GM12878 (cell line): ENCODE measurements around the gene CD7. TPM values are rescaled to one million over a fixed set of nuclear protein-coding genes. Genes with fewer than 3 reads are reported as not detected.

Source experiments
- BCL11A ChIP-seq: IDR thresholded peaks from 2 replicates; pipeline ENCODE4 v1.6.1; 2011; ENCODE audit warnings: low read depth, low read length
- BHLHE40 ChIP-seq, 2 experiments: fragments of 450-650 bp in 1 of 2; IDR thresholded peaks; 2 replicates each; pipeline ENCODE4 v1.6.1; 2011 to 2017; ENCODE audit warnings: low read depth in 2 of 2, borderline replicate concordance in 1 of 2, improper control_type of control experiment in 1 of 2, low read length in 1 of 2, mild to moderate bottlenecking in 1 of 2
- BMI1 ChIP-seq: fragments of 450-650 bp; IDR thresholded peaks from 2 replicates; pipeline ENCODE4 v1.6.1; 2016; ENCODE audit warnings: mild to moderate bottlenecking, moderate library complexity, borderline replicate concordance
- CEBPB ChIP-seq, 2 experiments: fragments of 150-350 bp in 1 of 2; IDR thresholded peaks; 2 replicates each; pipeline ENCODE4 v1.6.1; 2012 to 2014; ENCODE audit warnings: low read depth in 2 of 2, low read length in 2 of 2, borderline replicate concordance in 1 of 2, inconsistent platforms in 1 of 2
- CREM ChIP-seq: IDR thresholded peaks from 2 replicates; pipeline ENCODE4 v1.6.1; 2014; ENCODE audit warnings: antibody characterized with exemption, low read depth
- FOXM1 ChIP-seq: IDR thresholded peaks from 2 replicates; pipeline ENCODE4 v1.6.1; 2012; ENCODE audit warnings: low read depth, mild to moderate bottlenecking, inconsistent platforms, low read length, moderate library complexity
- HCFC1 ChIP-seq: fragments of 150-350 bp; IDR thresholded peaks from 2 replicates; pipeline ENCODE4 v1.6.1; 2014; ENCODE audit warnings: low read length
- IRF4 ChIP-seq: IDR thresholded peaks from 2 replicates; pipeline ENCODE4 v1.6.1; 2011; ENCODE audit warnings: low read depth, low read length
- LARP7 ChIP-seq: fragments of 450-650 bp; IDR thresholded peaks from 2 replicates; pipeline ENCODE4 v1.6.1; 2017; ENCODE audit warnings: mild to moderate bottlenecking
- MYC ChIP-seq: IDR thresholded peaks from 2 replicates; pipeline ENCODE4 v1.6.1; 2011; ENCODE audit warnings: mild to moderate bottlenecking, low read length, moderate library complexity, inconsistent platforms; ENCODE audit not compliant: insufficient read depth, insufficient replicate concordance, insufficient read length, severe bottlenecking
- NFXL1 ChIP-seq: fragments of 450-650 bp; IDR thresholded peaks from 2 replicates; pipeline ENCODE4 v1.6.1; 2017; ENCODE audit warnings: antibody characterized with exemption, mild to moderate bottlenecking, borderline replicate concordance
- NR2C2 ChIP-seq: IDR thresholded peaks from 2 replicates; pipeline ENCODE4 v1.6.1; 2011; ENCODE audit warnings: borderline replicate concordance, low read depth; ENCODE audit not compliant: control insufficient read depth, insufficient read length
- NR2F1 ChIP-seq: fragments of 450-650 bp; conservative IDR thresholded peaks from 2 replicates; pipeline ENCODE4 v1.6.1; 2017; ENCODE audit warnings: mild to moderate bottlenecking
- SMC3 ChIP-seq: IDR thresholded peaks from 2 replicates; pipeline ENCODE4 v1.6.1; 2011; ENCODE audit warnings: low read length, improper control_type of control experiment, borderline replicate concordance
- SP1 ChIP-seq: IDR thresholded peaks from one replicate; pipeline ENCODE4 v1.6.1; 2011; ENCODE audit warnings: low read depth, low read length
- SPI1 ChIP-seq: IDR thresholded peaks from 2 replicates; pipeline ENCODE4 v1.6.1; 2011; ENCODE audit warnings: low read depth, mild to moderate bottlenecking, low read length, moderate library complexity, borderline replicate concordance; ENCODE audit not compliant: insufficient read depth
- STAT3 ChIP-seq: IDR thresholded peaks from 2 replicates; pipeline ENCODE4 v1.6.1; 2011; ENCODE audit warnings: low read depth, low read length, improper control_type of control experiment
- YBX1 ChIP-seq: fragments of 450-650 bp; IDR thresholded peaks from 2 replicates; pipeline ENCODE4 v1.6.1; 2016; ENCODE audit warnings: antibody characterized with exemption
- polyA plus RNA-seq, 11 experiments: library from polyadenylated mRNA; depleted of rRNA in 4 of 11; unstranded in 6 of 11; stranded (reverse) in 5 of 11; fragments of >200 nt; fragmentation: Nextera tagmentation in 4 of 11; fragmentation: Illumina TruSeq in 1 of 11; extraction: Ambion mirVana in 4 of 11; extraction: Trizol in 1 of 11; gene quantifications; 1 replicate in 1 of 11; 2 replicates in 10 of 11; pipeline versions ENCODE4 v1.2.1 to v1.2.3, GENCODE V29; 2011 to 2016; ENCODE audit warnings: inconsistent platforms in 2 of 11, missing spikeins in 2 of 11, low read depth in 1 of 11
- total RNA-seq, 4 experiments: library from RNA; depleted of rRNA in 3 of 4; stranded (reverse); fragments of >200 nt in 3 of 4; fragmentation: Illumina TruSeq in 1 of 4; extraction: Trizol in 1 of 4; gene quantifications; 2 replicates each; pipeline versions ENCODE4 v1.2.1 to v1.2.3, GENCODE V29; 2013 to 2021
- TF ChIP-seq, protein P1 (sequence below): IDR thresholded peaks from 2 replicates; pipeline ENCODE4 v1.6.1; 2012; ENCODE audit warnings: mild to moderate bottlenecking, low read depth, low read length
- TF ChIP-seq, protein P2 (sequence below): fragments of 450-650 bp; IDR thresholded peaks from 2 replicates; pipeline ENCODE4 v1.6.1; 2017; ENCODE audit warnings: low read depth, mild to moderate bottlenecking, moderate library complexity
- TF ChIP-seq, protein P3 (sequence below): fragments of 450-650 bp; IDR thresholded peaks from 2 replicates; pipeline ENCODE4 v1.6.1; 2017; ENCODE audit warnings: mild to moderate bottlenecking, moderate library complexity

The CD7 gene
- total and polyA plus RNA-seq, 10 of the 15 experiments (the other 5 are each of a cell fraction or from before 2014, with no cell fraction given): 0.33 TPM; not detected in 9

DNA sequence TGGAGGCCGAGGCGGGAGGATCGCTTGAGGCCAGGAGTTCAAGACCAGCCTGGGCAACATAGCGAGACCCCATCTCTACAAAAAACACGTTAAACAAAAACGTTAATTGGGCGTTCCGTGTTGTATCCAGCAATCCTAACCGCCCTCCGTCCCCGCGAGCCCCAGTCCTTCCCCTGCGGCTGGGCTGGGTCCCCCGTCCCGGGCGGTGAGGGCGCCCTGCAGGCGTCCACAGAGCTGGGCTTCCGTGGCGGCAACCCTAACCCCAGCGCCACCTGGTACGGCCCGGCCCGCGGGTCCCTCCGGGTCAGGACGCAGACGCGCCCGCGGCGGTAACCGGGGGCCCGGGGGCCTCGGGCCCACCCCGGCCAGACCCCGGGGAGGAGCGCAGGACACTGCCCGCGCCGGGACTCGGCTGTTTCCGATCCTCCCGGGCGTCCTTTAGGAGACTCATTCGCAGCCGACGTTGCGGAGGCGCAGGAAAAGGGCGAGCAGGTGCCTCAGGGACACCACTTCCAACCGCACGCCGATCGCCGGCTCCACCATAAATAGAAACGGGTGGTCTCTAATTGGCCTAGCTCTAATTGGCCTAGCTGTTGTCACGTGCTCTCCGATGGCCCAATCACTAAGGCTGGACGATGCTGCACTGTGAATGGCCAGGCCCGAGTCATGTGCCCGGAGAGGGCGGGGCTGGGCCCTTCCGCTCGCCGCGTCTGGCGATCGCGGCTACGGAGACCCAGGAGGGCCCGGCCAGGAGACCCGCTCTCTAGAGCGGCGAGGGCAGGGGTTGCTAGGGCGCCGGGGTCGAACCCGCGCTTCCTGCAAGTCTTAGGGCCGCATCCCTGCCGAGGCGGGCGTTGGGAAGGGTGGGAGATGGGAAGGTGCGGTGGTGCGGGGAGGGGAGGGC lies 24.9 kb downstream of the CD7 start (continued):
- no peak for TF ChIP-seq IRF4
- TF ChIP-seq CREM: no peak
- no peak for TF ChIP-seq SMC3
- TF ChIP-seq BHLHE40 (IDR thresholded peaks at IDR 0.05; ENCODE audit: borderline replicate concordance in 1 of 2, low read depth in 2 of 2, low read length in 1 of 2): peak; percentile 61 to 92; a peak in 3 of 4 replicates
- TF ChIP-seq SP1: peak; percentile 86
- TF ChIP-seq BMI1: no peak
- TF ChIP-seq NFXL1: no peak
- TF ChIP-seq YBX1: no peak
- no peak for TF ChIP-seq SPI1
- TF ChIP-seq CEBPB (IDR thresholded peaks at IDR 0.05; ENCODE audit: borderline replicate concordance in 1 of 2, low read depth in 2 of 2, low read length in 2 of 2): no peak
- TF ChIP-seq, protein P1, sequence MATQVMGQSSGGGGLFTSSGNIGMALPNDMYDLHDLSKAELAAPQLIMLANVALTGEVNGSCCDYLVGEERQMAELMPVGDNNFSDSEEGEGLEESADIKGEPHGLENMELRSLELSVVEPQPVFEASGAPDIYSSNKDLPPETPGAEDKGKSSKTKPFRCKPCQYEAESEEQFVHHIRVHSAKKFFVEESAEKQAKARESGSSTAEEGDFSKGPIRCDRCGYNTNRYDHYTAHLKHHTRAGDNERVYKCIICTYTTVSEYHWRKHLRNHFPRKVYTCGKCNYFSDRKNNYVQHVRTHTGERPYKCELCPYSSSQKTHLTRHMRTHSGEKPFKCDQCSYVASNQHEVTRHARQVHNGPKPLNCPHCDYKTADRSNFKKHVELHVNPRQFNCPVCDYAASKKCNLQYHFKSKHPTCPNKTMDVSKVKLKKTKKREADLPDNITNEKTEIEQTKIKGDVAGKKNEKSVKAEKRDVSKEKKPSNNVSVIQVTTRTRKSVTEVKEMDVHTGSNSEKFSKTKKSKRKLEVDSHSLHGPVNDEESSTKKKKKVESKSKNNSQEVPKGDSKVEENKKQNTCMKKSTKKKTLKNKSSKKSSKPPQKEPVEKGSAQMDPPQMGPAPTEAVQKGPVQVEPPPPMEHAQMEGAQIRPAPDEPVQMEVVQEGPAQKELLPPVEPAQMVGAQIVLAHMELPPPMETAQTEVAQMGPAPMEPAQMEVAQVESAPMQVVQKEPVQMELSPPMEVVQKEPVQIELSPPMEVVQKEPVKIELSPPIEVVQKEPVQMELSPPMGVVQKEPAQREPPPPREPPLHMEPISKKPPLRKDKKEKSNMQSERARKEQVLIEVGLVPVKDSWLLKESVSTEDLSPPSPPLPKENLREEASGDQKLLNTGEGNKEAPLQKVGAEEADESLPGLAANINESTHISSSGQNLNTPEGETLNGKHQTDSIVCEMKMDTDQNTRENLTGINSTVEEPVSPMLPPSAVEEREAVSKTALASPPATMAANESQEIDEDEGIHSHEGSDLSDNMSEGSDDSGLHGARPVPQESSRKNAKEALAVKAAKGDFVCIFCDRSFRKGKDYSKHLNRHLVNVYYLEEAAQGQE: no peak
- TF ChIP-seq, protein P2, sequence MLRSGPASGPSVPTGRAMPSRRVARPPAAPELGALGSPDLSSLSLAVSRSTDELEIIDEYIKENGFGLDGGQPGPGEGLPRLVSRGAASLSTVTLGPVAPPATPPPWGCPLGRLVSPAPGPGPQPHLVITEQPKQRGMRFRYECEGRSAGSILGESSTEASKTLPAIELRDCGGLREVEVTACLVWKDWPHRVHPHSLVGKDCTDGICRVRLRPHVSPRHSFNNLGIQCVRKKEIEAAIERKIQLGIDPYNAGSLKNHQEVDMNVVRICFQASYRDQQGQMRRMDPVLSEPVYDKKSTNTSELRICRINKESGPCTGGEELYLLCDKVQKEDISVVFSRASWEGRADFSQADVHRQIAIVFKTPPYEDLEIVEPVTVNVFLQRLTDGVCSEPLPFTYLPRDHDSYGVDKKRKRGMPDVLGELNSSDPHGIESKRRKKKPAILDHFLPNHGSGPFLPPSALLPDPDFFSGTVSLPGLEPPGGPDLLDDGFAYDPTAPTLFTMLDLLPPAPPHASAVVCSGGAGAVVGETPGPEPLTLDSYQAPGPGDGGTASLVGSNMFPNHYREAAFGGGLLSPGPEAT: peak; percentile 22; the same call in 1 of the 2 replicates
- TF ChIP-seq BCL11A: 0 out of 2 replicates have a peak, but pooled peaks have one; percentile 12
- TF ChIP-seq LARP7: peak; percentile 86
- no peak for TF ChIP-seq NR2C2
- peak; percentile 76 for TF ChIP-seq NR2F1
- TF ChIP-seq HCFC1: peak; percentile 28; the same call in 1 of the 2 replicates
- TF ChIP-seq STAT3: no peak
- no peak for TF ChIP-seq FOXM1
- TF ChIP-seq, protein P3, sequence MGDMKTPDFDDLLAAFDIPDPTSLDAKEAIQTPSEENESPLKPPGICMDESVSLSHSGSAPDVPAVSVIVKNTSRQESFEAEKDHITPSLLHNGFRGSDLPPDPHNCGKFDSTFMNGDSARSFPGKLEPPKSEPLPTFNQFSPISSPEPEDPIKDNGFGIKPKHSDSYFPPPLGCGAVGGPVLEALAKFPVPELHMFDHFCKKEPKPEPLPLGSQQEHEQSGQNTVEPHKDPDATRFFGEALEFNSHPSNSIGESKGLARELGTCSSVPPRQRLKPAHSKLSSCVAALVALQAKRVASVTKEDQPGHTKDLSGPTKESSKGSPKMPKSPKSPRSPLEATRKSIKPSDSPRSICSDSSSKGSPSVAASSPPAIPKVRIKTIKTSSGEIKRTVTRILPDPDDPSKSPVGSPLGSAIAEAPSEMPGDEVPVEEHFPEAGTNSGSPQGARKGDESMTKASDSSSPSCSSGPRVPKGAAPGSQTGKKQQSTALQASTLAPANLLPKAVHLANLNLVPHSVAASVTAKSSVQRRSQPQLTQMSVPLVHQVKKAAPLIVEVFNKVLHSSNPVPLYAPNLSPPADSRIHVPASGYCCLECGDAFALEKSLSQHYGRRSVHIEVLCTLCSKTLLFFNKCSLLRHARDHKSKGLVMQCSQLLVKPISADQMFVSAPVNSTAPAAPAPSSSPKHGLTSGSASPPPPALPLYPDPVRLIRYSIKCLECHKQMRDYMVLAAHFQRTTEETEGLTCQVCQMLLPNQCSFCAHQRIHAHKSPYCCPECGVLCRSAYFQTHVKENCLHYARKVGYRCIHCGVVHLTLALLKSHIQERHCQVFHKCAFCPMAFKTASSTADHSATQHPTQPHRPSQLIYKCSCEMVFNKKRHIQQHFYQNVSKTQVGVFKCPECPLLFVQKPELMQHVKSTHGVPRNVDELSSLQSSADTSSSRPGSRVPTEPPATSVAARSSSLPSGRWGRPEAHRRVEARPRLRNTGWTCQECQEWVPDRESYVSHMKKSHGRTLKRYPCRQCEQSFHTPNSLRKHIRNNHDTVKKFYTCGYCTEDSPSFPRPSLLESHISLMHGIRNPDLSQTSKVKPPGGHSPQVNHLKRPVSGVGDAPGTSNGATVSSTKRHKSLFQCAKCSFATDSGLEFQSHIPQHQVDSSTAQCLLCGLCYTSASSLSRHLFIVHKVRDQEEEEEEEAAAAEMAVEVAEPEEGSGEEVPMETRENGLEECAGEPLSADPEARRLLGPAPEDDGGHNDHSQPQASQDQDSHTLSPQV: no peak
- no peak for TF ChIP-seq MYC
